ENCODE data around the gene ZIC1. TPM values are rescaled to one million over a fixed set of nuclear protein-coding genes. Genes with fewer than 3 reads are reported as not detected.
A peak's percentile ranks its signal among the peaks of the same experiment; 100 is the strongest.

ZIC1 gene
- total RNA-seq, 1 donor from 2014 or later: not detected

DNA sequence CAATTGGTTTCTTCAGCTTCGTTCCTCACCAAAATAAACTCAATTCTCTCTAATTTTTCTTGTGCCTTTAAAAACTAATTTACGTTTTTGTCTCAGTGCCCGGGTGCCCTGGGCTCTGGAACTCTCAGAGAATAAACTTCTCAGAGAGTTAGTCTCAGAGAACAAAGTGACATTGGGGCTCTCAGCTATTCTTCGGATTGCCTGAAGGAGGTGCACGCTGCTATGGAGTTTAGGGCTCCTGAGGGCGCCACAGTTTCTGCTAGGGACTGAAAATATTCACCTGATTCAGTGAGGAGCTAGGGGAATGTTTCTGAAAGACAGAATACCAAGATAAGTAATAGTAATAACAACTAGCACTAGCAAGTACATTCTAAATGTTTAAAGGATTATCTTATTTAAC is 25.5 kb upstream of the ZIC1 start:
- TF ChIP-seq, protein P1, sequence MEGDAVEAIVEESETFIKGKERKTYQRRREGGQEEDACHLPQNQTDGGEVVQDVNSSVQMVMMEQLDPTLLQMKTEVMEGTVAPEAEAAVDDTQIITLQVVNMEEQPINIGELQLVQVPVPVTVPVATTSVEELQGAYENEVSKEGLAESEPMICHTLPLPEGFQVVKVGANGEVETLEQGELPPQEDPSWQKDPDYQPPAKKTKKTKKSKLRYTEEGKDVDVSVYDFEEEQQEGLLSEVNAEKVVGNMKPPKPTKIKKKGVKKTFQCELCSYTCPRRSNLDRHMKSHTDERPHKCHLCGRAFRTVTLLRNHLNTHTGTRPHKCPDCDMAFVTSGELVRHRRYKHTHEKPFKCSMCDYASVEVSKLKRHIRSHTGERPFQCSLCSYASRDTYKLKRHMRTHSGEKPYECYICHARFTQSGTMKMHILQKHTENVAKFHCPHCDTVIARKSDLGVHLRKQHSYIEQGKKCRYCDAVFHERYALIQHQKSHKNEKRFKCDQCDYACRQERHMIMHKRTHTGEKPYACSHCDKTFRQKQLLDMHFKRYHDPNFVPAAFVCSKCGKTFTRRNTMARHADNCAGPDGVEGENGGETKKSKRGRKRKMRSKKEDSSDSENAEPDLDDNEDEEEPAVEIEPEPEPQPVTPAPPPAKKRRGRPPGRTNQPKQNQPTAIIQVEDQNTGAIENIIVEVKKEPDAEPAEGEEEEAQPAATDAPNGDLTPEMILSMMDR (IDR thresholded peaks at IDR 0.05; ENCODE audit: insufficient read depth, low read length, poor library complexity, severe bottlenecking): peak; percentile 20

DNA sequence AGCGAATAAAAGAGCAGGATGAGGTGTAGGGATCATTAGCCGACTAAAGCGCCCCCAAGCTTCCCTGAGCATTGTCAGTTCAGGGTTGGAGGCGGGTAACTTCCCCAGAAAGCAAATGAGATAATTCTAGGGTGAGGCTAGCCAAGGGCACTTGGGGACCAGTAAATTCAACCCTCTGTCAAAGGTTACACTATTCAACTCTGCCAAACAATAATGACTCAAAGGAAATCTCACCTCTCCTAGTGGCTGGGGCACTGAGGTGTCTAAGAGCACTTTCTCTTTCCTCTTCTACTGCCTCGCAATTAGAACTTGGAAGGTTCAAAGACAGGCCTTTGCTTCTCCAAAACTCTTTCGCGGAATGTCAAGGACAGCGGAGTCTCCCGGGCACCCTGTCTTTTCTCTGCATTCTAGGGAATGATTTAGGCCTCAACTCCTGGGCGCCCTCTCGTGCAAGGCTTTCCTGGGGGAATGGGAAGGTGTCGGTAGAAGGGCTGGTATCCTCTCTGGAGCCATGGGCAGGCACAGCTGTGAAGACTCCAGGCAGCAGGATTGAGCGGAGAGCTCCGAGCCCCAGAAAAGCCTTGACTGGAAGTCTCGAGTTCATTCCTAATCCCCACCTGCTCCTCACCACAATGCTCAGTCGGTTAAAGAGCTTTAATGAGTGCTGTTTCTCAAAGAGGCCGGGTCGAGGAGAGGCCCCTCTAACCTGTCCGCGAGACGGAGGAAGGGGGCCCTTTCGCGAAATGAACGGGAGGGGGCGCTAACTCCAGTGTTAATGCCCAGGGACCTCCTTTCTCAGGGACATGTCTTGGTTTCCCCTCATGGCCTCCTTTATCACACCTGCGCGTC is 24.7 kb upstream of the ZIC1 start:
- TF ChIP-seq, protein P1 (IDR thresholded peaks at IDR 0.05; ENCODE audit: insufficient read depth, low read length, poor library complexity, severe bottlenecking): no peak
- peaks cover 68% of the 10 kb centered on the region for H3K27me3 ChIP-seq (ENCODE audit: control insufficient read depth, insufficient read depth, low read length)
- no peak overlapping the region for H3K4me3 ChIP-seq (ENCODE audit: low read depth, low read length)
- no peaks in the 10 kb centered on the region for H3K36me3 ChIP-seq (ENCODE audit: control insufficient read depth, insufficient read depth, low read length)
- no peak for DNase-seq (ENCODE audit: low read depth)

More for the DNA sequence above, 25.5 kb upstream of the ZIC1 start:
- Histone ChIP-seq H3K27me3 (ENCODE audit: control insufficient read depth, insufficient read depth, low read length) (peaks cover 68% of the 10 kb centered on the region), H3K4me3 (ENCODE audit: low read depth, low read length) (no peak overlapping the region), H3K36me3 (ENCODE audit: control insufficient read depth, insufficient read depth, low read length) (no peaks in the 10 kb centered on the region)
- no peak for DNase-seq (ENCODE audit: low read depth)

DNA sequence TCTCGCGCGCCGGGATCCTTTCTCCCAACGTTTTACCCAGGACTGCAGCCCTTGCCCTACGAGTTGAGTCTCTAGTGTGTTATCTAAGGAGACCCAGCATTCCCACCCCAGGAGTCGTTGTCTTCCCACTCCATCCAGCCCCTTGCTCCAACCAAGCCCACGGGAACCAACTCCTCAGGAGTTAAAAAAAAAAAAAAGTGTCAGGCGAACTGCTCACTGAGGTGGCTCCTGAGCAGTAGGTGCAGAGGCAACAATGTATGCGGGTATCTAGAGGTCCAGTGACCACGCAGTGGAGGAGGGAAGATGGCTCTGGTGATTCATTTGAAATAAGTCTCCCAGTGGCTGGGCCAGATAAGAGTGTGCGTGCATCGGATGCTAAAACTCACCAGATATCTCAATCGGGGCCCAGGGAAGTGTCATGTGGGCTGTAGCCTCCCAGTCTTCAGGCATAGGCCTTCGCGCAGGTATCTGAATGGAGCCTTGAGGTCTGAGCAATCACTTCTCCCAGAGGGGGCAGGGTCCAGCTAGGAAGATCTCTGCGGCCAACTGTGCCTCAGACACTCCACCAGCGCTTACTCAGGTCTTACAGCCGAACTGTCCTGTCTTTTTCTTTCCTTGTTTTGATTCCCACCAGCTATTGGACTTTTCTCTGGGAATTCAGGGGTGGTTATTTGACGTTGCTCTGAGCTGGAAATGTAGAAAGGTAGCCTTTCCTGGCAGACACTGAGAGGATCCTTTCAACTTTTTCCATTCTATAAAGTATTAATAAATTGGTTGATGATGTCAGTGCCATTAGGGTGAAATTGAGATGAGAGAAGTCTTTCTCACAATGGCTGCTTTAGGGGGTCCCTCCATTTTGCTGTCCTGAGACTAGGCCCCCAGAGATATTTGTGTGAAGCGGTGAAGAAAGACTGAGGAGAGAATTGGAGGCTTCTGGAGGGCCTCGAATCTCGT is 23.8 kb upstream of the ZIC1 start:
- Histone ChIP-seq H3K4me3 (ENCODE audit: low read depth, low read length) (no peak overlapping the region), H3K27me3 (ENCODE audit: control insufficient read depth, insufficient read depth, low read length) (peaks cover 68% of the 10 kb centered on the region), H3K36me3 (ENCODE audit: control insufficient read depth, insufficient read depth, low read length) (no peaks in the 10 kb centered on the region)
- no peak for DNase-seq (ENCODE audit: low read depth)
- TF ChIP-seq, protein P1 (IDR thresholded peaks at IDR 0.05; ENCODE audit: insufficient read depth, low read length, poor library complexity, severe bottlenecking): no peak

DNA sequence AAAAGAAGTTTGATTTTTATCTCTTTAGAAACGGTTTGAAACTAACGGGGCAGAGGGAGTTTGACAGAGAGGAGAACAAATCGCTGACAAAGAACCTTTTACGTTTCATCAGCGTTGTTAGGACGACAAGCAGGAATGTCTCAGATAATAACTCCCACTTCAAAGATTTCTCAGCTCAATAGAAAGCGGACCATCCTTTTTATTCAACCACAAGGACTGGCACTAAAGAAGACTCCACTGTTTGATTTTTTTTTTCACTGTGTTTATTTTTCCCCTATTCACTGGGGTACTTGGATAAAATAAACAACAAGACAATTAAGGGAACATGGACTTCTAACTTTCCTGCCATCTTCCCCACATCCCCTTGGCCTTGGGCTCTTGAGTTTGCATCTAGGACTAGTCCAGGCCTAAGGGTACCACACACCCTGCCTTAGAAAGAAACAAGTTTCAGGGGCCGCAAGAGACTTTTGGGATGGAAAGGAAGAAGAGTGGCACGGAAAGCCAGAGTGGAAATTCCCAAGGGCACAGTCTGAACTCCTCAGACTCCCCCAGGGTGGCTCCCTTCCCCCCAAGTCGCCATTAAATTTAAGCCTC is 21.8 kb upstream of the ZIC1 start:
- no peak for DNase-seq (ENCODE audit: low read depth)
- TF ChIP-seq, protein P1 (IDR thresholded peaks at IDR 0.05; ENCODE audit: insufficient read depth, low read length, poor library complexity, severe bottlenecking): no peak
- H3K36me3 ChIP-seq (ENCODE audit: control insufficient read depth, insufficient read depth, low read length): no peaks in the 10 kb centered on the region
- H3K27me3 ChIP-seq (ENCODE audit: control insufficient read depth, insufficient read depth, low read length): peaks cover 73% of the 10 kb centered on the region
- no peak overlapping the region for H3K4me3 ChIP-seq (ENCODE audit: low read depth, low read length)

DNA sequence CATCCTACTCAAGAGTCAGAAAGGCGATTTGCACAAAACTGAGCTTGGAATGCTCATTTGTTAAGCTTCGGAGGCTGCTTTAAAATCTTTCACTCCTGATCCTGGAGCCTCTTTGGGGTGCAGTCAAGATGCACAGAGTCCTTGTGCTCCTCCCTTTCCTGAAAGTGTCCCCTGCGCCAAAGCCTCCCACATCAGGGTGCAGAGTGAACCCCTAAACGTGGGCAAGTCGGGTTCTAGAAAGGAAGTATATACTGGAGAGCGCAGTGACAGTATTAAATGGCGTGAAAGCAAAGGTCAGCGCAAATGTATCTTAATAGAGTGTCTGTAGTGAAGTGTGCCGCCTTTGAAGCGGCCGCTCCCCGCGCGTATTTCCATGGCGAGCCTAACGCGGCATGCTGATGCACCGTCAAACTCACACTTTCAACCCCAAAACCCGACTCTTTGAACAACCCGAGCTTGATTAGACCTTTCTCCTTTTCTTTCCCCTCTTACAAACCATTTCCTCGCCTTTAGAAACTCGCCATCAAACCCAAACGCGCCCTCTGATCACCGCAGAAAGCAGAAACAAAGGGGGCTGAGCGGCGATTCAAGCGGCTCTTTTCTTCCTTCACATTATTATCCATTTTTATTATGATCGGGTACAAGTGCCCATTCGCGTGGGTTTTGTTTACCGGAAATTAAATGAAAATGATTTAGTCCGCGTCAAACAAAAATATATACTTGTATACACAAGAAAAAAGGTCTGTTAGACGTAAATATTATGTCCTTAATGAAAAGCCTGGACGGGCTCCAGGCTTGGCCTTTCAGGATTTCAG is 21.1 kb upstream of the ZIC1 start:
- Histone ChIP-seq H3K27me3 (ENCODE audit: control insufficient read depth, insufficient read depth, low read length) (peaks cover 77% of the 10 kb centered on the region), H3K4me3 (ENCODE audit: low read depth, low read length) (no peak overlapping the region), H3K36me3 (ENCODE audit: control insufficient read depth, insufficient read depth, low read length) (no peaks in the 10 kb centered on the region)
- TF ChIP-seq, protein P1 (IDR thresholded peaks at IDR 0.05; ENCODE audit: insufficient read depth, low read length, poor library complexity, severe bottlenecking): no peak
- no peak for DNase-seq (ENCODE audit: low read depth)

Measured in kidney epithelial cell (primary cell).